Uterine smooth muscle cell (primary cell): ENCODE data around the gene SCN1B. TPM values are rescaled to one million over a fixed set of nuclear protein-coding genes. Genes with fewer than 3 reads are reported as not detected.

Experiments
- total RNA-seq: library from RNA; depleted of rRNA; stranded (reverse); fragments of >200 nt; gene quantifications from 2 replicates; pipeline ENCODE4 v1.2.3, GENCODE V29; 2014

Gene SCN1B
- 4.0 and 4.1 TPM in 2 replicates for total RNA-seq

DNA sequence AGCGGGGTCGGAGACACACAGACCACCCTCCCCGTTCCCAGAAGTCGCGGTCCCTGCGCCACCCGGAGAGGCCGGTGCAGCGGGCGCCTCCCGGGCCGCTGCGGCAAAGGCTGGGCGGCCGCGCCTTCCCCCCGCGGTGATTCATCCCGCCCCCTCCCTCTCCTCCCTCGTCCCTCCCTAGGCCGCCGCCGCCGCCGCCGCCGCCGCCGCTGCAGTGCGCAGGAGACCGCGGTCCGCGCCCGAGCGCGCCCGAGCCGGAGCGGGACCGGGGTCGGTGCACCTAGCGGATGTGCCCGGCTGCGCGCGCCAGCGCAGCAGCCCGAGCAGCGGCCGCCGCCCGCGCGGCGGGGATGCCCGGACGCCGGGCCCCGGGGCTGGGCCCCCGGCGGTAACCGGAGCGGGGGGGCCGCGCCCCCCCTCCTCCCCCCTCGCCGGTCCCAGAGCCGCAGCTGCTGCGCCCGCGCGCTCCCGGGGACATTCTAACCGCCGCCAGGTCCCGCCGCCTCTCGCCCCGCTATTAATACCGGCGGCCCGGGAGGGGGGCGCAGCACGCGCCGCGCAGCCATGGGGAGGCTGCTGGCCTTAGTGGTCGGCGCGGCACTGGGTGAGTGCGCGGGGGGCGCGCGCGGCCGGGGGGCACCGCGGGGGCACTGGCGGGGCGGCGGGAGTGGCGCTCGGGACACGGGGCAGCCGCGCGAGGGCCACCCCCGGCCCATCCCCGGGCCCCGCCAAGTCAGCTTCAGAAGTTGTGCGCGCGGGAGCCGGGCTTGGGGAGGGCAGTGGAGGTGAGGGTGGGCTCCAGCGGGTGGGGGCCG is at the start of gene SCN1B:
TSS of gene SCN1B (plus strand) at position 214 of the 815 bp plus-strand sequence. CDS start at position 565, 351 bp downstream.

DNA sequence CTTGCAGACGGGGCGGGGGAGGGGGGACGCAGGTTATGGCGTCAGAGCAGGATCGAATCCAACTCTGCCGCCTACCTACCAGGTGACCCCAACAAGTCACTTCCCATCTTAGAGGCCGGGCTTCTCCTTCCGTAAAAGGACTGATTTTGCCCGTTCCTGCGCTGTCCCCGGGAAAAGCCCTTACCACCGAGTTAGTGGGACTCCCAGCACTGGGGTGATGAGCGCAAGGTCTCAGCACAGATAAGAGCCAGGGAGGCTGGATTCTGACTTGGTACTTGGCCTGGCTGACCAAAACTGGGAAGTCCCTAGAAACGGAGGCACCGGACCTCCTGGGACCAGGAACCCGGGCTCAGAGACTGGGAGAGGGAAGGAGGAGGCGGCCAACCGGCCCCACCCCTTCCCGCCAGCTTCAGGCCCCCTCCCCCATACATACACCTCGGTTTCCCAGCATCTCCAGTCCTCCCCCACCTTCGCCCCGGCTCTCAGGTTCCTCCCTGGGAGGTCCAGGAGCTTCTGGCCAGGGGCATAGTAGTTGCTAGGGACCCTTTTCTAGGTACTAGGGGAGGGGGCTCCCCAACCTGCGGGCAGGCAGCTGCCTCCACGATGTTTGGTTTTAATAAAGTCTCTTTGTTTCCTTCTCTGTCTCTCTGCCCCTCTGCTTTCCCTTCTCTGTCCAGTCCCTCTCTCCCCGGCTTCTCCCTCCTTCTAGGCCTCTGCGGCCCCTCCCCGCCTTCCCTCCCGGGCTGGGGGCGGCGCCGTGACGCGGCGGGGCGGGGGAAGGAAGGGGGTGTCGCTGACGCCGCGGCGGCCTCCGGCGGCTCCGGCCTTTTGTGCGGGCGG is 30.6 kb upstream of the SCN1B start, which contains the start of gene GRAMD1A:
TSS of gene GRAMD1A (plus strand) at position 826 of the 840 bp plus-strand sequence. CDS start 156 bp downstream, outside the sequence.

DNA sequence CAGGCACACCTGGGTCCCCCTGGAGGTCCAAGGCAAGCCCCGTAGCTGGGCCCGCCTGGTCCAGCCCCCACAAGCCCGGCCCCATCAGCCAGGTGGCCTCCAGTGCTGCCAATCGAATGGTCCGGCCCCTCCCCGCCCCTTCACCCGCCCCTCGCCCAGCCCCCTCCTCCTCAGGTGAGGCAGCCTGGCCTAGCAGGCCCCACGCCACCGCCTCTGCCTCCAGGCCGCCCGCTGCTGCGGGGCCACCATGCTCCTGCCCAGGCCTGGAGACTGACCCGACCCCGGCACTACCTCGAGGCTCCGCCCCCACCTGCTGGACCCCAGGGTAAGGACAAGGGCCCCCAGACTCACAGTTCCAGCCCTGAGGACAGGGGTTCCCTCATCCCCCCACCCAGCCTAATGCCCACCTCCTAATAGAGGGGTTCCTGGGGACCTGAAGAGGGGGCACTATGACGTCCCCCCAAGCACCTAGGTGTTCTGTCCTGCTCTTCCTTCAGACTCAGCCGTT is 11.3 kb downstream of the SCN1B start, which contains the start of gene HPN:
TSS of gene HPN (plus strand) at position 174 of the 508 bp plus-strand sequence. CDS start 786 bp downstream, outside the sequence.

Other genes starting within 250 kb of the SCN1B start
- gene ZNF30, start 103.6 kb upstream of the SCN1B start, total RNA-seq, result 2.2 and 2.4 TPM in 2 replicates
- 3.0 and 5.1 TPM in 2 replicates for gene ZNF792, start 66.2 kb upstream of the SCN1B start, total RNA-seq
- 21.7 and 29.6 TPM in 2 replicates for gene GRAMD1A, start 30.1 kb upstream of the SCN1B start, total RNA-seq
- not detected in 2 replicates for gene HPN, start 11.3 kb downstream of the SCN1B start, total RNA-seq
- not detected in 2 replicates for gene FXYD3, start 85.4 kb downstream of the SCN1B start, total RNA-seq
- gene LGI4, start 104.6 kb downstream of the SCN1B start, total RNA-seq, result under 0.01 and 0.25 TPM in 2 replicates
- 0.33 and 0.87 TPM in 2 replicates for gene FXYD1, start 108.4 kb downstream of the SCN1B start, total RNA-seq
- gene FXYD7, start 112.8 kb downstream of the SCN1B start, total RNA-seq, result not detected in 2 replicates
- 21.2 and 25.8 TPM in 2 replicates for gene FXYD5, start 124.3 kb downstream of the SCN1B start, total RNA-seq
- gene FAM187B, start 198.3 kb downstream of the SCN1B start, total RNA-seq, result not detected in 2 replicates
- 0.37 and 0.44 TPM in 2 replicates for gene LSR, start 218.5 kb downstream of the SCN1B start, total RNA-seq
- 50.4 and 62.1 TPM in 2 replicates for gene USF2, start 238.5 kb downstream of the SCN1B start, total RNA-seq